ENCODE results near the gene SNX19. TPM values are rescaled to one million over a fixed set of nuclear protein-coding genes. Genes with fewer than 3 reads are reported as not detected.

SNX19 gene
- polyA plus RNA-seq, 1 of the 3 experiments (the other 2 are of a cell fraction): 16.6 TPM

- Histone ChIP-seq H3K4me3 (ENCODE audit: low read depth in 2 of 2, low read length in 1 of 2) (no peak overlapping the region), H3K27me3 (ENCODE audit: insufficient read depth) (no peaks in the 10 kb centered on the region), H3K9me2 (no peaks in the 10 kb centered on the region), H4K20me1 (ENCODE audit: insufficient read depth) (no peaks in the 10 kb centered on the region), H2AFZ (ENCODE audit: low read depth) (no peak overlapping the region; the same call in 1 of the 2 replicates), H3K4me1 (ENCODE audit: control insufficient read depth in 1 of 2, insufficient read depth in 2 of 2, low read depth in 1 of 2, low read length in 1 of 2) (peaks cover 5% of the 10 kb centered on the region in 2 experiments; a peak in 2 of 4 replicates), H3K4me2 (no peak overlapping the region), H3K36me3 (replicated peaks in 1 of 2; ENCODE audit: control insufficient read depth in 1 of 2, insufficient read depth in 2 of 2, low read length in 1 of 2) (no peaks in the 10 kb centered on the region), H3K9me3 (no peaks in the 10 kb centered on the region), H3K27ac (ENCODE audit: low read depth in 2 of 2, low read length in 1 of 2) (no peak overlapping the region), H3K79me2 (ENCODE audit: insufficient read depth) (no peaks in the 10 kb centered on the region), H3F3A (replicated peaks; ENCODE audit: insufficient read depth) (no peaks in the 10 kb centered on the region), H3K9ac (no peak overlapping the region)
- POLR2A ChIA-PET: no interaction called here
- WGBS (ENCODE audit: low lambda C conversion rate): 94% methylated on average over 8 of the region's 9 CpGs
- CTCF ChIA-PET: interaction anchor here (3.5 to 3.7 kb wide), 2 partner anchors 36 to 393 kb away, joined by 18 to 27 read pairs; no protein-coding TSS in a partner anchor
- TF ChIP-seq RXRA (IDR thresholded peaks at IDR 0.05; ENCODE audit: borderline replicate concordance, low read depth) (no peak), GABPA (IDR thresholded peaks at IDR 0.05; ENCODE audit: low read depth) (no peak), MAX (IDR thresholded peaks at IDR 0.05; ENCODE audit: low read depth) (no peak), TEAD4 (IDR thresholded peaks at IDR 0.05; ENCODE audit: borderline replicate concordance, insufficient read depth) (no peak), RCOR1 (IDR thresholded peaks at IDR 0.05; ENCODE audit: low read length) (no peak), YY1 (IDR thresholded peaks at IDR 0.05; ENCODE audit: low read depth) (no peak), CHD2 (IDR thresholded peaks at IDR 0.05; ENCODE audit: low read length, partially characterized antibody) (no peak), MEF2A (IDR thresholded peaks at IDR 0.05; ENCODE audit: borderline replicate concordance, low read depth) (no peak), JUND (IDR thresholded peaks at IDR 0.05) (no peak), EZH2phosphoT487 (IDR thresholded peaks at IDR 0.05; ENCODE audit: borderline replicate concordance, low read depth) (no peak), NRF1 (IDR thresholded peaks at IDR 0.05; ENCODE audit: low read depth, low read length) (no peak), ZBTB33 (IDR thresholded peaks at IDR 0.05; ENCODE audit: borderline replicate concordance, low read depth) (no peak), TAF1 (IDR thresholded peaks at IDR 0.05; ENCODE audit: borderline replicate concordance, low read depth, low read length) (no peak)
- no peak for DNase-seq
These were observed 89.7 kb downstream of the SNX19 start for GRCh38 chr11:130826572-130826971.

GRCh38 chr11:130825983-130826382, 90.3 kb downstream of the SNX19 start:
- no peak for TF ChIP-seq RCOR1 (IDR thresholded peaks at IDR 0.05; ENCODE audit: low read length)
- TF ChIP-seq SIN3A (IDR thresholded peaks at IDR 0.05; ENCODE audit: borderline replicate concordance, low read depth, low read length): no peak
- H3K9ac ChIP-seq: no peak overlapping the region
- no peak for DNase-seq
- H3K4me3 ChIP-seq (ENCODE audit: low read depth in 2 of 2, low read length in 1 of 2): no peak overlapping the region
- no peaks in the 10 kb centered on the region for H3K9me3 ChIP-seq
- 83% methylated on average over 8 of the region's 8 CpGs for WGBS (ENCODE audit: low lambda C conversion rate)
- H3K79me2 ChIP-seq (ENCODE audit: insufficient read depth): no peaks in the 10 kb centered on the region
- H2AFZ ChIP-seq (ENCODE audit: low read depth): no peak overlapping the region
- H3K36me3 ChIP-seq (replicated peaks in 1 of 2; ENCODE audit: control insufficient read depth in 1 of 2, insufficient read depth in 2 of 2, low read length in 1 of 2): no peaks in the 10 kb centered on the region
- no peaks in the 10 kb centered on the region for H3K27me3 ChIP-seq (ENCODE audit: insufficient read depth)
- ChIA-PET CTCF (interaction anchor here (0.6 to 3.7 kb wide), 3 partner anchors 37 to 392 kb away, joined by 3 to 27 read pairs (median 18); no protein-coding TSS in a partner anchor), POLR2A (no interaction called here)
- no peaks in the 10 kb centered on the region for H3F3A ChIP-seq (replicated peaks; ENCODE audit: insufficient read depth)
- H3K4me1 ChIP-seq (ENCODE audit: control insufficient read depth in 1 of 2, insufficient read depth in 2 of 2, low read depth in 1 of 2, low read length in 1 of 2): peaks cover 2 to 5% of the 10 kb centered on the region in 2 experiments; a peak in 2 of 4 replicates
- H3K9me2 ChIP-seq: no peaks in the 10 kb centered on the region
- H3K4me2 ChIP-seq: no peak overlapping the region
- H3K27ac ChIP-seq (ENCODE audit: low read depth in 2 of 2, low read length in 1 of 2): no peak overlapping the region
- H4K20me1 ChIP-seq (ENCODE audit: insufficient read depth): no peaks in the 10 kb centered on the region

All from SK-N-SH (cell line).